ENCODE results near the gene KRTAP4-4.
"Not testable (repeated sequence)": the region's sequence is repeated elsewhere in the genome, so short reads cannot be mapped to it uniquely, and the experiment has no call there.

Gene KRTAP4-4

DNA sequence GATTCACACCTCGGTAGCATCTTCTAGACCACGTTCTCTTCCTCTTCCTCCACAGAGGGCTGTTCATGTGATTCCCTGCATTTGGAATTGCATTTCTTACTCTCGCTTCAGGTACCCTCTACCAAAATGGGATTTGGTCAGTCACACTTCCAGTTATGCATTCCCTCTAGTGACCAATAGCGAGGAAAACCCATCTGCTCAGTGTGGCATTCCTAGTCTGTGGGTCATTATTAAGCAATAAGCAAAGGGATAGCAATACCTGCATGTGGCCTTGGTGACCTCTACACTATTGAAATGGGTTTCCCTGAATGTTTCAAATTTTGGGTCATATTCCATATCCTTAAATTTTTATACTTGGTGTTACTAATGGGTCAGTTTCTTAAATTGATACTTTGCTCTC lies 10.5 kb downstream of the KRTAP4-4 start:
- no peaks in the 10 kb centered on the region for H3K79me2 ChIP-seq (ENCODE audit: insufficient read depth, low read length)
- no peak for TF ChIP-seq EZH2 (IDR thresholded peaks at IDR 0.05; ENCODE audit: borderline replicate concordance, low read length)
- TF ChIP-seq, protein P1, sequence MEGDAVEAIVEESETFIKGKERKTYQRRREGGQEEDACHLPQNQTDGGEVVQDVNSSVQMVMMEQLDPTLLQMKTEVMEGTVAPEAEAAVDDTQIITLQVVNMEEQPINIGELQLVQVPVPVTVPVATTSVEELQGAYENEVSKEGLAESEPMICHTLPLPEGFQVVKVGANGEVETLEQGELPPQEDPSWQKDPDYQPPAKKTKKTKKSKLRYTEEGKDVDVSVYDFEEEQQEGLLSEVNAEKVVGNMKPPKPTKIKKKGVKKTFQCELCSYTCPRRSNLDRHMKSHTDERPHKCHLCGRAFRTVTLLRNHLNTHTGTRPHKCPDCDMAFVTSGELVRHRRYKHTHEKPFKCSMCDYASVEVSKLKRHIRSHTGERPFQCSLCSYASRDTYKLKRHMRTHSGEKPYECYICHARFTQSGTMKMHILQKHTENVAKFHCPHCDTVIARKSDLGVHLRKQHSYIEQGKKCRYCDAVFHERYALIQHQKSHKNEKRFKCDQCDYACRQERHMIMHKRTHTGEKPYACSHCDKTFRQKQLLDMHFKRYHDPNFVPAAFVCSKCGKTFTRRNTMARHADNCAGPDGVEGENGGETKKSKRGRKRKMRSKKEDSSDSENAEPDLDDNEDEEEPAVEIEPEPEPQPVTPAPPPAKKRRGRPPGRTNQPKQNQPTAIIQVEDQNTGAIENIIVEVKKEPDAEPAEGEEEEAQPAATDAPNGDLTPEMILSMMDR (IDR thresholded peaks at IDR 0.05; ENCODE audit: low read length) = no peak
- H3K9me3 ChIP-seq (ENCODE audit: low read length) = no peaks in the 10 kb centered on the region
- no peak overlapping the region for H3K27ac ChIP-seq (ENCODE audit: low read depth, low read length, poor library complexity, severe bottlenecking)
- H3K27me3 ChIP-seq (ENCODE audit: insufficient read depth, low read length) = no peaks in the 10 kb centered on the region
- H4K20me1 ChIP-seq (ENCODE audit: insufficient read depth, low read length) = no peaks in the 10 kb centered on the region
- no peak overlapping the region for H2AFZ ChIP-seq (ENCODE audit: low read length)
- H3K9me2 ChIP-seq (ENCODE audit: low read depth, low read length) = no peaks in the 10 kb centered on the region
- no peak overlapping the region for H3K4me2 ChIP-seq (ENCODE audit: low read length)
- no peak overlapping the region for H3K9ac ChIP-seq (ENCODE audit: low read length)
- no peaks in the 10 kb centered on the region for H3K4me1 ChIP-seq (ENCODE audit: insufficient read depth, low read length, severe bottlenecking)
- H3K36me3 ChIP-seq (ENCODE audit: insufficient read depth, low read length) = no peaks in the 10 kb centered on the region
- H3K4me3 ChIP-seq (ENCODE audit: low read depth, low read length, poor library complexity, severe bottlenecking) = no peak overlapping the region
- no peaks in the 10 kb centered on the region for H3F3A ChIP-seq (ENCODE audit: insufficient read depth, low read length)

DNA sequence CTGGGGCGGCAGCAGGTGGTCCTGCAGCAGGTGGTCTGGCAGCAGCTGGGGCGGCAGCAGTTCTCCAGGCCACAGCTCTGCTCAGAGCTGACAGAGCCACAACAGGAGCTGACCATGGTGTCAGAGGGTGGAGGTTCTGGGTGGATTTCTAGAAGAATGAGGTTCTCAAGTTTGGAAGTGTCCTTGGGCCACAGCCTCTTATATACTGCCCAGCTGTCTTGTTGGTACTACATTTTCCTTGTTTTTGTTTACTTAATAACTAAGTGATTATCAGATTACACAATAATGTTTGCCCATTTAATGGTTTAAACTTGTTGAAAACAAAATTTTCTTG lies 10.9 kb downstream of the KRTAP4-4 start, which contains the start of gene KRTAP4-5:
TSS of gene KRTAP4-5 (minus strand) at position 174 of the 334 bp plus-strand sequence. CDS start at position 116, 58 bp downstream.
- TF ChIP-seq, protein P1 (IDR thresholded peaks at IDR 0.05; ENCODE audit: low read length) = no peak
- no peak for TF ChIP-seq EZH2 (IDR thresholded peaks at IDR 0.05; ENCODE audit: borderline replicate concordance, low read length)
- Histone ChIP-seq H3K9me2 (ENCODE audit: low read depth, low read length) (no peaks in the 10 kb centered on the region), H3K4me2 (ENCODE audit: low read length) (no peak within 1 kb of the TSS), H3K4me3 (ENCODE audit: low read depth, low read length, poor library complexity, severe bottlenecking) (no peak within 1 kb of the TSS), H3K79me2 (ENCODE audit: insufficient read depth, low read length) (no peaks in the 10 kb centered on the region), H3K9ac (ENCODE audit: low read length) (no peak within 1 kb of the TSS), H3K27me3 (ENCODE audit: insufficient read depth, low read length) (no peaks in the 10 kb centered on the region), H3K4me1 (ENCODE audit: insufficient read depth, low read length, severe bottlenecking) (no peaks in the 10 kb centered on the region), H3K36me3 (ENCODE audit: insufficient read depth, low read length) (no peaks in the 10 kb centered on the region), H3K9me3 (ENCODE audit: low read length) (no peaks in the 10 kb centered on the region), H3K27ac (ENCODE audit: low read depth, low read length, poor library complexity, severe bottlenecking) (no peak within 1 kb of the TSS), H4K20me1 (ENCODE audit: insufficient read depth, low read length) (no peaks in the 10 kb centered on the region), H2AFZ (ENCODE audit: low read length) (no peak within 1 kb of the TSS), H3F3A (ENCODE audit: insufficient read depth, low read length) (no peaks in the 10 kb centered on the region)

DNA sequence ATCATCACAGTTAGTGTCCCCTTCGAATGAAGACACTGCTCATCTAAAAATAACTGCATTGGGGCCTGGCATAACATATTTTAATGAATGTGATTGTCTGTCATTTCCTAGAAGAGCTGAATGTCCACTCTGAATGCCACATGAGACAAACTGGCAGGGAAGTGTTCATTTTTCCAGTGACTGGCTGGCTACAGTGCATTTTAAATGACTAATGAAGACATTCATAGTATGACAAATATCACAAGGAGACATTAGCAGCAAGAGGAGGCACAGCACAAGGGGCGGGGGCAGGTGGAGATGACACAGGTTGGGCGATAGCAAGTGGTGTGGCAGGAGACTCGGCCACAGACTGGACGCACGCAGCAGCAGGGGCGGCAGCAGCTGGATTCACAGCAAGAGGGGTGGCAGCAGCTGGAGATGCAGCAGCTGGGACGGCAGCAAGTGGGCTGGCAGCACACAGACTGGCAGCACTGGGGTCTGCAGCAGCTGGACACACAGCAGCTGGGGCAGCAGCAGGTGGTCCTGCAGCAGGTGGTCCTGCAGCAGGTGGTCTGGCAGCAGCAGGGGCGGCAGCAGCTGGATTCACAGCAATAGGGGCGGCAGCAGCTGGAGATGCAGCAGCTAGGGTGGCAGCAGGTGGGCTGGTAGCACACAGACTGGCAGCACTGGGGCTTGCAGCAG lies 11.4 kb downstream of the KRTAP4-4 start:
- H3K4me2 ChIP-seq (ENCODE audit: low read length); H3K36me3 ChIP-seq (ENCODE audit: insufficient read depth, low read length); H3K4me3 ChIP-seq (ENCODE audit: low read depth, low read length, poor library complexity, severe bottlenecking); H4K20me1 ChIP-seq (ENCODE audit: insufficient read depth, low read length); H3K79me2 ChIP-seq (ENCODE audit: insufficient read depth, low read length); H3K4me1 ChIP-seq (ENCODE audit: insufficient read depth, low read length, severe bottlenecking); H3K9ac ChIP-seq (ENCODE audit: low read length); H2AFZ ChIP-seq (ENCODE audit: low read length); H3K27me3 ChIP-seq (ENCODE audit: insufficient read depth, low read length); H3K27ac ChIP-seq (ENCODE audit: low read depth, low read length, poor library complexity, severe bottlenecking); H3K9me3 ChIP-seq (ENCODE audit: low read length); H3F3A ChIP-seq (ENCODE audit: insufficient read depth, low read length); H3K9me2 ChIP-seq (ENCODE audit: low read depth, low read length): not testable (repeated sequence)

Measured in OCI-LY1 (cell line).